NCI-H1048 (cell line): Measurements from ENCODE around the gene PTTG2.
A peak's percentile ranks its signal among the peaks of the same experiment; 100 is the strongest.
"Not testable (repeated sequence)": the region's sequence is repeated elsewhere in the genome, so short reads cannot be mapped to it uniquely, and the experiment has no call there.

Experiments
- DNase-seq: peaks from one replicate; lab custom pipeline; 2025; lab: John Stamatoyannopoulos, UW

The PTTG2 gene

GRCh38 chr4:37956941-37957340 lies 3.3 kb upstream of the PTTG2 start:
- no peak for DNase-seq

DNA sequence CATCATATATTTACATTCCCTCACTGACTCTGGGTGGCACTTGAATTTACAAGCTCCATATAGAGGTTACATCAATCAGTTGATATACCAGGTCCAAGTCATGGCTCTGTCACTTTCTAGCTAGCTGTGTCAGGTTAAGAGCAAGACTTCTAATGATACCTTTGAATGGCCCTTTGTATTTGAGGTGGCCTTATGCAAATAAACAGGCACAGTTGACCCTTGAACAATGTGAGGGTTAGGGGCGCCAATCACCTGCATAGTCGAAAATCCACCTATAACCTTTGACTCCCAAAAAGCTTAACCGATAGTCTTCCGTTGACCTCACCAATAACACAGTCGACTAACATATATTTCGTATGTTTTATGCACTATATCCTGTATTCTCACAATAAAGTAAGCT lies 1.3 kb upstream of the PTTG2 start:
- DNase-seq, result no peak

DNA sequence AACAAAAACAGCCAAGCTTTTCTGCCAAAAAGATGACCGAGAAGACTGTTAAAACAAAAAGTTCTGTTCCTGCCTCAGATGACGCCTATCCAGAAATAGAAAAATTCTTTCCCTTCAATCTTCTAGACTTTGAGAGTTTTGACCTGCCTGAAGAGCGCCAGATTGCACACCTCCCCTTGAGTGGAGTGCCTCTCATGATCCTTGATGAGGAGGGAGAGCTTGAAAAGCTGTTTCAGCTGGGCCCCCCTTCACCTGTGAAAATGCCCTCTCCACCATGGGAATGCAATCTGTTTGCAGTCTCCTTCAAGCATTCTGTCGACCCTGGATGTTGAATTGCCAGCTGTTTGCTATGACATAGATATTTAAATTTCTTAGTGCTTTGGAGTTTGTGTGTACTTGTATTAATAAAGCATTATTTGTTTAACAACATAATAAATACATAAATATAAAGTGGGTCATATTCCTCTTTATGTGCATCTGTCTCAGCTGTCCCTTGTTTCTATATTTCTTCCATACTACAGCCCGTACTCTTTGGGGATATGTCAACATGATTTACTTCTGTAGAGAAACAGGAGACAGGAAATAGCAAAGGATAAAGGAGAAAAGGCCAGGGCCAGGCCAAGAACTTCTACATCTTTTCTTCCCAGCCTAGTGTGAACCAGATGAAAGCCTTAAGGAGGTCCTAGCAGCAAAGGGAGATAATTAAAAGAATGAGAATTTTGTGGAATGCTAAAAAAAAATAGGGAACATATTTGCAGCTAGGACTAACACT lies 667 bp downstream of the PTTG2 start:
- no peak for DNase-seq

GRCh38 chr4:37964734-37965457 lies 4.7 kb downstream of the PTTG2 start:
- DNase-seq, result no peak

DNA sequence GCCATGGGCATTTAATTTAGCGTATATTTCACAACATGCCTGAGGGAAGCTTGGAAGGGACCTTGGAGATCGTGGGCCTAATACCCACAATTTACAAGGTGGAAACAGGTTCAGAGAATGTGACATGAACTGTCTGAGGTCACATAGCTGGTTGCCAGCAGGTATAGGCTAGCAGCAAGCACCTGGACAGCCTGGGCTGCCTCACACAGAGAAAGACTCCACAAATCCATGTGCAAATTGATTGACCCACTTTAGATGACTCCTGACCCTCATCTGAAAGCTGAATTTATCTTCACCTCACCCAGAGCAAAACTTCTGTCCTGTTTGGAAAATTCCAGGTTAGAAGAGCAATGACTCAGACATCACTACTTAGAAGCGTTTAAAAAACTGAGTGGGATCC lies 5.8 kb downstream of the PTTG2 start:
- no peak for DNase-seq

- DNase-seq, result no peak
These were observed 7.5 kb downstream of the PTTG2 start for GRCh38 chr4:37967736-37968135.

GRCh38 chr4:37968747-37969146 lies 8.5 kb downstream of the PTTG2 start:
- no peak for DNase-seq

DNA sequence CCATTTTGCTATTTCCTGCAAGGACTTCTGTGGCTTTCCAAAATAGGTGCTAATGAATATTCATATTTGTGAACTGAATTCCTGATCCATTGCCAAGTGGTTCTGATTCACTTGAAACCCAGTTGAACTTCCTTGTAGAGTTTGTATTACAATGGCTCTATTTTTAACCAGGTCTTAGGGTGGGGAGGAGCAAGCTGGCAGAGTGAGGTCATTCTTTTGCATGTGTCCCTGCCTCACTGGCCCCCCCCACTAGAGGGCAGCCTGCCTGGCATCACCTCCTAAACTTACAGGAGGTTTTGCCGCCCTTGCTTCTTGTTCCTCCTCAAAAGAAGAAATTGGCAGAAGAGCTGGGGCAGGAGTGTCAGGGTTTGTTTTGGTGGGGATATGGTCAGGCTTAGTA lies 10.5 kb downstream of the PTTG2 start:
- DNase-seq, result peak; percentile 24

- DNase-seq, result no peak
These were observed 11.0 kb downstream of the PTTG2 start for GRCh38 chr4:37971202-37971601.

- DNase-seq, result no peak
These were observed 13.2 kb downstream of the PTTG2 start for GRCh38 chr4:37973441-37973840.

DNA sequence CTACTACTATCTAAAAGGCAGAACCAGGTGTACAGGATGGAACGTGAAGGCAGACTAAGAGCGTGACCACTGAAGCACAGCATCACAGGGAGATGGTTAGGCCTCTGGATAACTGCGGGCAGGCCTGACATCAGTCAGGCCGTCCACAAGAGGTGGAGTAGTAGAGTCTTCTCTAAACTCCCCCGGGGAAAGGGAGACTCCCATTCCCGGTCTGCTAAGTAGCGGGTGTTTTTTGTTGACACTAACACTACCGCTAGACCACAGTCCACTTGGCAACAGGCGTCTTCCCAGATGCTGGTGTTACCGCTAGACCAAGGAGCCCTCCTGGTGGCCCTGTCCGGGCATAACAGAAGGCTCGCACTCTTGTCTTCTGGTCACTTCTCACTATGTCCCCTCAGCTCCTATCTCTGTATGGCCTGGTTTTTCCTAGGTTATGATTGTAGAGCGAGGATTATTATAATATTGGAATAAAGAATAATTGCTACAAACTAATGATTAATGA lies 15.2 kb downstream of the PTTG2 start:
- not testable (repeated sequence) for DNase-seq

DNA sequence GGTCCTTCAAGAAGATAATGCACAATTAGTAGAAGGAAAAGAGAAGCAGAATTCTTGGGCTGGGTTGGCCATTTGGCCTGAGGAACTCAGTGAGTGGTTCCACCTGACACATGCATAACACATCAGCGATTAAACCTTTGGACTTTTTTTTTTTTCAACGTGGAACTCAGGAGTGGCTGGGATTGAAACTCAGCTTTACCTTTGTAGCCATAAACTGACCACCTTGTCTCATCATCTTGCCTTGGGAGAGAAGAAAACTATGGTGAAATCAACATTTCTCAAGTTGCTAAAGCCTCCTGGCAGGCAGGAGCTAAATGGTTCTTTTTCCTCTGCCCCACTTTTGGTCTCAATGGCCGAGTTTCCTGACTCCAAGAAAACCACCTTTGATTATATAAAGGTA lies 16.3 kb downstream of the PTTG2 start:
- no peak for DNase-seq

GRCh38 chr4:37976991-37977470 lies 16.8 kb downstream of the PTTG2 start:
- DNase-seq, result peak; percentile 14

DNA sequence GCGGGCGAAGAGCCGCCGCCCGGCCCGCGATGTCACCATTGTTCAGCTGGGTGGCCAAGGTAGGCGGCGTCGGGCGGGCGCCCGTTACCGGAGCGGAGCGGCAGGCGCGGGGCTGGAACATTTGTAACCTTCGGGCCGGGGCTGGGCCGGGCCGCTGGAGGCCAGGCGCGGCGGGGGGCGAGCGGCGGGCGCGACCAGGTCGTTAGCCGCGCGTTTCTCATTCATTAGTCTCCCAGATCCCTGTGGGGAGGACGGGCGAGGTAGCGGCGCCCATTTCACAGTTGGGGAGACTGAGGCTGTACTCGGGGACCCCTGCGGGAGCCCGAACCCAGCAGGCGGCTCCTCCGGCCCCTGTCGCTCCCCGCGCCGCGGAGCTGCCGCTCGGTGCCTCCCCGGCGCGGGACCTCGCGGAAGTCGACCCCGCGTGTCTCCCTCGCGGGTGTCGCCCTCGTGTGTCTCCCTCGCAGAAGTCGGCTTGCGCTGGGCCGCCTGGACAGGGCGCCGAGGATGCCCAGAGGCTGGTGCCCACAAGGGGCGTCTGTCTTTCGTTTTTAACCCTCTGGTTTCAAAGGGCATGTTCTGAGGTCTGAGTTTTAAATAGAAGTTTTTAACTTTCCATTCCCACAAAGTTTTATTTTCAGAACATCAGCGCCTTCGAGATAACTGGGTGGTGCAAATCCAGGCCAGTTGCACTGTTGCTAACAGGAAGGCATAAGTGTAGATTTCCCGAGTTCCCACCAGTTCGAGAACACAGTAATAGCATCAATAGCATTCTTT lies 17.5 kb downstream of the PTTG2 start:
- no peak for DNase-seq

DNA sequence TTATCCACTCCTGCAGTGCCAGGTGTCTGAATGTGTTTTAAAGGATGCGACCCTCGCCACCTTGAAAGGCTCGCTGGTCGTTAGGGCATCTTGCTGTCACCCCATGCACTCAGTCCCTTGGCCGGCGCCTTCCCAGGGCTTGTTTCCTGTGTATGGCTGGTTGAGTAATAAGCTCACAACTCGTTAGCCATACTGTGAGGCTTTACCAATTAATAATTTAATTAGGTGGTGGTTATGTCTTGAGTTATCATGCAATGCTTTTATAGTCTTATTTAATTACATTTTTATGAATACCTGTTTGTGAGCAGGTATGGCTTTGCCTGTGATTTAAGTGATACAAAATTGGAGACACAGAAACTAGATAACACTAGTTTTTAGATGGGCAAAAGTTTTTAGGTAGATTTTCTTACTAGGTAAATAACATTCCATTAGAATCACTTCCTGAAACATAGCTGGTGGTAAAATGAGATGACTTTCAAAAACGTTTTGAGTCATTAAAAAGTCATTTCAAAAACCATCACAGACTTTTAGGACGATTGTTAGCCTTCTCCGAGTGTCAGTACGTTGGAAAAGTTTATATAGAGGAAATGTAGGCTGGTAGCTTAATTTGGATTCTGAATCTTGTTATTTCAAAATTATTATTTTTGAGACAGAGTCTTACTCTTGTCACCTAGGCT lies 18.2 kb downstream of the PTTG2 start:
- DNase-seq, result no peak

DNA sequence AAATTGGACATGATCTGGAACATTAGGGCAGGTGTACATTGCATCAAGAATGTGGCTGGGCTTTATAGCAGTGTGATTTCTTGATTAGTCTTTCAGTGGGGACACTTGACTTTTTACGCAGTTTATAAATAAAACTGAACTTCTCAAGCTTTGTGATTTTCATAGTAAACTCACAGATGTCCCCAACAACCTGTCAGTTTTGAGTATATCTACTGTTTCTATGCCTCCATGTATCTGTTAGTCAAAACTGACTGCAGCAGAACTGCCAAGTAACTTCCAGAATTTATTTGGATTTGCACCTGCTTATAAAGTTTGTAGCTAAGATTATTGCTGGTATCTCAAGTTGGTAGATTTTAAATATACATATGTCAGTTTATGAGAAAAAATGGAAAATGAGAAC lies 20.0 kb downstream of the PTTG2 start:
- DNase-seq, result no peak

GRCh38 chr4:37981425-37981824 lies 21.2 kb downstream of the PTTG2 start:
- no peak for DNase-seq

GRCh38 chr4:37981844-37982720 lies 21.9 kb downstream of the PTTG2 start:
- DNase-seq, result no peak

DNA sequence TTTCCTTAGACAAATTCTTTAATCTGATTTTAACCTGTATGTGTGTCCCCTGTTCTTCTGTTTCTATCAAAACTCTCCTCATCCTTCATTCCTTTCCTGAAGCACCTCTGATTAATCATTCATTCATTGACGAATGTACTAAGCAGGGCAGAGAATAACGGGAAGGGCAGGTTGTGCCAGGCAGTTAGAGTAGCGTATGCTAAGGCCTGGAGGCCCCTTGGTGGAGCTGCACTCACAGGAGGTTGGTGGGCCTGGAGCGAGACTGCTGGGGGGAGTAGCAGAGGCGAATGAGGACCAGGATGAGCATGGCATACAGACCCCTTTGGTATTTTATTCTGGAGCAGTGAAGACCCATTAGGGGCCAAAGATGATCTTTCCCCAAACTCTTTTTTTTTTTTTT lies 22.5 kb downstream of the PTTG2 start:
- DNase-seq, result no peak

GRCh38 chr4:37983951-37984350 lies 23.8 kb downstream of the PTTG2 start:
- no peak for DNase-seq

DNA sequence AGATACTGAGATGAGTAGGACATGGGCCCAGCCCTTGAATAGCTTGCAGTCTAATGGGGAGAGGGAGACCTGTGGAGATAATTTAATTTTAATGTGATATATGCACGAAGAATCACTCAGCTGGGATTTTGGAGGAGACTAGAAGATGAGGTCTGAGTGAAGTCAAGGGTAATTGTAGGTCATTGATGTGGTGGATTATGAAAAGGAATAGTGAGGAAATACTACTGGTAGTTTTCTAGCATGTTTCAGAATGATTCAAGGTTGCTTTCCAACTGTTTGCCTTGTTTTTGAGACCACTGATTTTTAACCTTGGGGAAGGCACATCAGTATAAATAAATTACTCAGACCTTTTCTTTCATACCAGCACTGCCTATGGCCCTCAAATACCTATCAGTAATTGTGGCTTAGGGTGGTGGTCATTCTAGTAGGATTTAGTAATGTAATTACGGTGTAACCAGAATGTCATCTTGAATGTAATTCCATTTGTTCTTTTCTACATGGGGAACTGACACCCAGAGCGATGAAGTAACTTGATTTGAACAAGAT lies 25.6 kb downstream of the PTTG2 start:
- DNase-seq, result no peak
